Natural killer cell (primary cell): ENCODE measurements around the gene EI24. TPM values are rescaled to one million over a fixed set of nuclear protein-coding genes. Genes with fewer than 3 reads are reported as not detected.
"Not testable (repeated sequence)": the region's sequence is repeated elsewhere in the genome, so short reads cannot be mapped to it uniquely, and the experiment has no call there.

Experiments used
- ATAC-seq, 3 donors: fragments of 150-1000 bp in 2 of 3; fragments of 200-7000 bp in 1 of 3; cut with Tn5 transposase; 1 replicate in 1 of 3; 2 replicates in 2 of 3; pipeline ENCODE4 v1.10.0; 2021; ENCODE audit warnings: mild to moderate bottlenecking in 2 of 3, moderate library complexity in 2 of 3
- DNase-seq, 2 donors: peaks; one replicate each; pipeline versions ENCODE4 v3.0.0 to v3.0.0-alpha.2; 2013 to 2021; ENCODE audit warnings: mixed read lengths in 1 of 2
- H3K27ac ChIP-seq: one replicate; pipeline ENCODE4 v1.5.1; 2013; ENCODE audit warnings: mild to moderate bottlenecking, low read length
- H3K27me3 ChIP-seq: one replicate; pipeline ENCODE4 v1.6.1; 2013; ENCODE audit warnings: low read length; ENCODE audit not compliant: control insufficient read depth, insufficient read depth
- H3K36me3 ChIP-seq: one replicate; pipeline ENCODE4 v1.6.1; 2013; ENCODE audit warnings: low read length; ENCODE audit not compliant: control insufficient read depth, insufficient read depth
- H3K4me1 ChIP-seq: one replicate; pipeline ENCODE4 v1.6.1; 2013; ENCODE audit warnings: low read length; ENCODE audit not compliant: control insufficient read depth, insufficient read depth
- H3K4me3 ChIP-seq: one replicate; pipeline ENCODE4 v1.5.1; 2013; ENCODE audit warnings: low read length
- H3K9me3 ChIP-seq: one replicate; pipeline ENCODE4 v1.6.1; 2013; ENCODE audit warnings: low read length; ENCODE audit not compliant: control insufficient read depth, insufficient read depth
- H3K27ac Mint-ChIP-seq, 2 donors: one replicate each; pipeline ENCODE4 v1.8.0; 2022; ENCODE audit warnings: mild to moderate bottlenecking in 2 of 2, mixed read lengths in 2 of 2, moderate library complexity in 1 of 2
- H3K27me3 Mint-ChIP-seq, 2 donors: one replicate each; pipeline ENCODE4 v1.8.0; 2022; ENCODE audit warnings: low read depth in 2 of 2, mixed read lengths in 2 of 2
- H3K36me3 Mint-ChIP-seq: one replicate; pipeline ENCODE4 v1.8.0; 2022; ENCODE audit warnings: mixed read lengths
- H3K4me1 Mint-ChIP-seq, 2 donors: one replicate each; pipeline ENCODE4 v1.8.0; 2022; ENCODE audit warnings: mixed read lengths in 2 of 2
- H3K4me3 Mint-ChIP-seq: one replicate; pipeline ENCODE4 v1.8.0; 2022; ENCODE audit warnings: mild to moderate bottlenecking, moderate library complexity, mixed read lengths
- H3K9me3 Mint-ChIP-seq, 2 donors: one replicate each; pipeline ENCODE4 v1.8.0; 2022; ENCODE audit warnings: mixed read lengths in 2 of 2
- WGBS: methylation state at CpG from one replicate; pipeline ENCODE4 v1.1.7; 2013; ENCODE audit warnings: missing lambda C conversion rate; ENCODE audit not compliant: insufficient coverage; 5-methylcytosine and 5-hydroxymethylcytosine counted together
- intact Hi-C: fragments of 100-400 bp; cut with micrococcal nuclease; formaldehyde crosslinking; loops from one replicate; pipeline ENCODE4 v1.14.2; 2022
- total RNA-seq, 4 donors: library from RNA; stranded (reverse); fragments of 120-200 nt in 1 of 4; gene quantifications; one replicate each; pipeline versions ENCODE4 v1.2.3 to v1.2.4, GENCODE V29; 2013 to 2022
- TF ChIP-seq, protein P1 (sequence below): fragments of 200-600 bp; IDR thresholded peaks from one replicate; pipeline ENCODE4 v1.8.0; 2022; ENCODE audit warnings: antibody characterized with exemption

The EI24 gene
- total RNA-seq, 3 donors from 2014 or later (not counting 1 experiment from before 2014, with no cell fraction given) = 19.5 to 30.0 (median 20.2) TPM

DNA sequence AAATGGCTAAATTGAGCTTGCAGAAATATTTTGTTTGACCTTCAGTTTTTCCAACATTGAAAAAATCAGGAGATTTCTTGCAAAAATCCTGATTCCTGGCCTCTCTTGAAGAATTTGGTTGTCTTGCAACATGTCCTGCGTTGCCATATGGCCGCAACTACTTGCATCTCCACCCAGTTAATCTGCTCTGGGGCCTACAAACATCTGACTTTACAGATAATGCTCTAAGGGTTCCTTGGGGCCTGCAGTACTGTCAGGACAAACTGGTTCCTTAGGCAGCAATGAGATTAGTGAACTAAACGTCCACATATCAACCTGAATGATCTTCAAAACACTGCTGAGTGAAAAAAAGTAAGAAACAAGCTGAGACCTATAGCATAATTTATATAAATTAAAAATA is 36.6 kb upstream of the EI24 start:
- no peaks in the 10 kb centered on the region for H3K27me3 ChIP-seq
- no peaks in the 10 kb centered on the region for H3K9me3 Mint-ChIP-seq
- no peak overlapping the region for H3K4me3 ChIP-seq
- no peaks in the 10 kb centered on the region for H3K9me3 ChIP-seq
- H3K4me1 Mint-ChIP-seq = no peaks in the 10 kb centered on the region
- WGBS = 94% methylated on average over 2 of the region's 3 CpGs
- no peak overlapping the region for H3K27ac ChIP-seq
- TF ChIP-seq, protein P1, sequence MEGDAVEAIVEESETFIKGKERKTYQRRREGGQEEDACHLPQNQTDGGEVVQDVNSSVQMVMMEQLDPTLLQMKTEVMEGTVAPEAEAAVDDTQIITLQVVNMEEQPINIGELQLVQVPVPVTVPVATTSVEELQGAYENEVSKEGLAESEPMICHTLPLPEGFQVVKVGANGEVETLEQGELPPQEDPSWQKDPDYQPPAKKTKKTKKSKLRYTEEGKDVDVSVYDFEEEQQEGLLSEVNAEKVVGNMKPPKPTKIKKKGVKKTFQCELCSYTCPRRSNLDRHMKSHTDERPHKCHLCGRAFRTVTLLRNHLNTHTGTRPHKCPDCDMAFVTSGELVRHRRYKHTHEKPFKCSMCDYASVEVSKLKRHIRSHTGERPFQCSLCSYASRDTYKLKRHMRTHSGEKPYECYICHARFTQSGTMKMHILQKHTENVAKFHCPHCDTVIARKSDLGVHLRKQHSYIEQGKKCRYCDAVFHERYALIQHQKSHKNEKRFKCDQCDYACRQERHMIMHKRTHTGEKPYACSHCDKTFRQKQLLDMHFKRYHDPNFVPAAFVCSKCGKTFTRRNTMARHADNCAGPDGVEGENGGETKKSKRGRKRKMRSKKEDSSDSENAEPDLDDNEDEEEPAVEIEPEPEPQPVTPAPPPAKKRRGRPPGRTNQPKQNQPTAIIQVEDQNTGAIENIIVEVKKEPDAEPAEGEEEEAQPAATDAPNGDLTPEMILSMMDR = no peak
- H3K4me3 Mint-ChIP-seq = no peak overlapping the region
- H3K27me3 Mint-ChIP-seq = no peaks in the 10 kb centered on the region
- H3K36me3 ChIP-seq = no peaks in the 10 kb centered on the region
- intact Hi-C loops = no loop called here
- no peaks in the 10 kb centered on the region for H3K4me1 ChIP-seq
- no peaks in the 10 kb centered on the region for H3K36me3 Mint-ChIP-seq
- ATAC-seq (no peak), DNase-seq (no peak)
- no peak overlapping the region for H3K27ac Mint-ChIP-seq

DNA sequence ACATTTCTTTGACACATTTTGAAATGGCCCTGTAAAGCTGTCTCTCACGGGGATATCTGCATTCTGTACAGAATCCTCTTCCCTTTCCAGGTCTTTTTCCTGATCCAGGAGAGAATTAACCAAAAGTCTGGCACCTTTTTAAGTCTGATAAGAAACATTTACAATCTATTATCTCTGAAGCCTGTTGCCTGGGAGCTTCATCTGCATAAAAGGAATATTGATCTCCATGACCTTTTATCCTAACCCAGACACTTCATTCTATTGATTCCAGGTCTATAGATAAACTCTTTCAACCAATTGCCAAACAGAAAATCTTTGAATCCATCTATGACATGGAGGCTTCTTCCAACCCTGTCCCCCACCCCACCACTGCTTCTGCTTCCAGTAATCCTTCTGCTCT is 33.7 kb upstream of the EI24 start:
- Mint-ChIP-seq H3K36me3 (no peaks in the 10 kb centered on the region), H3K9me3 (no peaks in the 10 kb centered on the region), H3K27ac (no peak overlapping the region), H3K4me1 (no peaks in the 10 kb centered on the region), H3K27me3 (no peaks in the 10 kb centered on the region), H3K4me3 (no peak overlapping the region)
- TF ChIP-seq, protein P1 = no peak
- no peak overlapping the region for H3K4me3 ChIP-seq
- no peaks in the 10 kb centered on the region for H3K27me3 ChIP-seq
- 76% methylated on average over 1 of the region's 1 CpG for WGBS
- no peak for ATAC-seq
- H3K4me1 ChIP-seq = no peaks in the 10 kb centered on the region
- DNase-seq = no peak
- intact Hi-C loops = no loop called here
- no peaks in the 10 kb centered on the region for H3K9me3 ChIP-seq
- no peak overlapping the region for H3K27ac ChIP-seq
- H3K36me3 ChIP-seq = no peaks in the 10 kb centered on the region

GRCh38 chr11:125536834-125537233 is 32.4 kb upstream of the EI24 start:
- H3K27ac Mint-ChIP-seq, H3K4me1 ChIP-seq, H3K27ac ChIP-seq, H3K27me3 Mint-ChIP-seq, H3K27me3 ChIP-seq, H3K4me1 Mint-ChIP-seq, intact Hi-C loops, H3K4me3 Mint-ChIP-seq, ATAC-seq, DNase-seq, H3K9me3 Mint-ChIP-seq, H3K9me3 ChIP-seq, H3K36me3 Mint-ChIP-seq, H3K4me3 ChIP-seq, H3K36me3 ChIP-seq: not testable (repeated sequence)
- WGBS = no CpG with 5 or more reads among the region's 19 CpGs

GRCh38 chr11:125542709-125543108 is 26.6 kb upstream of the EI24 start:
- Histone ChIP-seq H3K9me3 (peaks cover 3% of the 10 kb centered on the region), H3K36me3 (no peaks in the 10 kb centered on the region), H3K27me3 (no peaks in the 10 kb centered on the region), H3K4me1 (no peaks in the 10 kb centered on the region), H3K27ac (no peak overlapping the region), H3K4me3 (no peak overlapping the region)
- H3K27me3 Mint-ChIP-seq = no peaks in the 10 kb centered on the region
- no peaks in the 10 kb centered on the region for H3K36me3 Mint-ChIP-seq
- DNase-seq (no peak), ATAC-seq (no peak)
- no peaks in the 10 kb centered on the region for H3K4me1 Mint-ChIP-seq
- intact Hi-C loops = no loop called here
- no peak overlapping the region for H3K4me3 Mint-ChIP-seq
- TF ChIP-seq, protein P1 = no peak
- no peaks in the 10 kb centered on the region for H3K9me3 Mint-ChIP-seq
- no peak overlapping the region for H3K27ac Mint-ChIP-seq
